Inflammatory macrophage treated with lipopolysaccharide for 4 hours (primary cell): Measurements from ENCODE around the gene SLC12A8.

Experiments used
- DNase-seq: peaks from one replicate; pipeline ENCODE4 v3.0.0-alpha.2; 2020

Gene SLC12A8

DNA sequence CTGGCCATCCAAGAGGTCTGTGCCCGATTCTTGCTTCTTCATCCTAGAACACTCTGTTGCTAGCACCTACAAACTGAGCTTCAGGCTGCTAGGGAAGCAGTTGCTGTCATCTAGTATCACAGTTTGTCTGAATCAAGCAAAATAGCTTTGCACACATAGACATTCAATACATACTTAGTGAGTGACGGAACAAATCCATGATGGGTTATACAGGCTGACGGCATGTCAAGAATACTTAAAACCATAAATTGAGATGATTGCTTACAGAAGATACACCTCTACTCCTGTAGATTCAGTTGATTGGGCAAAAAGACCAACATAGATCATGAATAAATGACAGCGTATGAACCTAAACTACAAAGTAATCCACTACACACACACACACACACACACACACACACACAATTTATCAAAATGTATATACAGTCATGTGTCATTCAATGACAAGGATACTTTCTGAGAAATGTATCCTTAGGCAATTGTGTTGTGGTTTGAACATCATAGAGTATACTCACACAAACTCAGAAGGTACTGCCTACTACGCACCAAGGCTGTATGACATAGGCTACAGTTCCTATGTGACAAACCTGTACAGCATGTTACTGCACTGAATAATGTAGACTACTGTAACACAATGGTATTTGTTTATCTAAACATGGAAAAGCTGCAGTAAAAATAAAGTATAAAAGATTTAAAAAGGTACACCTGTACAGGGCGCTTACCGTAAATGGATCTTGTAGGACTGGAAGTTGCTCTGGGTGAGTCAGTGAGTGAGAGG is 142.4 kb downstream of the SLC12A8 start:
- DNase-seq, result no peak

DNA sequence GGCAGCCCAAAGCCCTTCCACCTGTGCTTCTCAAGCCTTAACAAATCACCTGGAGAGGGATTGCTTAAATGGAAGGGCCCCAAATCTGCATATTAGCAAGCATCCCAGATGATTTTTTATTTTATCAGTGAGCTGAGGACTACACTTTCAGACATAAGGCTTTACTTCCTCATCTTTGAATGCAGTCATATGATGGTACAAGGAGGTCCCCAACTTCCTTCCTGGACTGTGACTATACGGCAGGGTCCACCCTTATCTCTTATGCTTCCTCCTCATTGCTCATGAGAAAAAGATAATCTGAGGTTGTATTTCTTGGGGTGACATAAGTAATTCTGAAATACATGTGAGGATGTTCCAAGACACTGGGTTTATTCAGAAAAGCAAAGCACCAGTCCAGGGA is 143.1 kb downstream of the SLC12A8 start:
- peak; percentile 56 for DNase-seq

- no peak for DNase-seq
Measured at GRCh38 chr3:125068265-125068664, 144.3 kb downstream of the SLC12A8 start.

- no peak for DNase-seq
Measured at GRCh38 chr3:125067225-125067624, 145.3 kb downstream of the SLC12A8 start.

GRCh38 chr3:125062904-125063618 is 149.5 kb downstream of the SLC12A8 start:
- no peak for DNase-seq

DNA sequence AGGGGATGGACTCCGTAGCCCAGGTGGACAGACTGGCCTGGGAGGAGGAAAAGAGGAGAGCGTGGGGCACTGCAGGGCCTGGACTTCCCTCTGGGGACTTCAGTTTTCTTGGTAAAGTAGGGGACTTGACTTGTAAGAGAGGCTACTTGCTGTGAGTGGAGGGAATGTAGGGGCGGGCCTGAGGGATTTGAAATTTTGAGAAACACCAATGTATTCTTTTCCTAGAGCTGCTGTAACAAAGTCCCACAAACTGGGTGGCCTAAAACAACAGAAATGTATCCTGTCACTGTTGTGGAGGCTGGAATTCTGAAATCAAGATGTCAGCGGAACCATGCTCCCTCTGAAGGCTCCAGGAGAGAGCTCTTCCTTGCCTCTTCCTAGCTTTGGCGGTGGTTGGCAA is 150.9 kb downstream of the SLC12A8 start:
- no peak for DNase-seq

GRCh38 chr3:125061170-125061569 is 151.4 kb downstream of the SLC12A8 start:
- peak; percentile 24 for DNase-seq

- DNase-seq, result peak; percentile 36
Measured at GRCh38 chr3:125059488-125060245, 152.9 kb downstream of the SLC12A8 start.

- DNase-seq, result no peak
Measured at GRCh38 chr3:125058959-125059358, 153.6 kb downstream of the SLC12A8 start.

DNA sequence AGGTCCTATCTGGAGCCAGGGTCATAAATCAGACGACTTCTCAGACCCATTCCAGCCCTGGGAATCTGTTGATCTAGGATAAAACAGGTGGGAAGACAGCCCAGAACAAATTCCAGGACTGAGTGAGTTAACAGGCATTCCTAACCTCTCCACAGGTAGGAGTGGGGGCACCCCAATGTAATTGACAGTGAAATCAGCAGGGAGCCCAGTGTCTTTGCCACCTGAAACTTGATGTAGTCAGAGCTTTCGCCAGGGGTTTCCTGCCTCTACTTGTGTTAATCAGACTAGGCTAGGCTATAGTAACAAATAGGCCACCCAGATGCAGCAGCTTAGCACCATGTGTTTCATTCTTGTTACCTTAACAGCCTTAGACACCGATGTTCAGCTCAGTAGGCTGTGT is 154.0 kb downstream of the SLC12A8 start:
- no peak for DNase-seq

DNA sequence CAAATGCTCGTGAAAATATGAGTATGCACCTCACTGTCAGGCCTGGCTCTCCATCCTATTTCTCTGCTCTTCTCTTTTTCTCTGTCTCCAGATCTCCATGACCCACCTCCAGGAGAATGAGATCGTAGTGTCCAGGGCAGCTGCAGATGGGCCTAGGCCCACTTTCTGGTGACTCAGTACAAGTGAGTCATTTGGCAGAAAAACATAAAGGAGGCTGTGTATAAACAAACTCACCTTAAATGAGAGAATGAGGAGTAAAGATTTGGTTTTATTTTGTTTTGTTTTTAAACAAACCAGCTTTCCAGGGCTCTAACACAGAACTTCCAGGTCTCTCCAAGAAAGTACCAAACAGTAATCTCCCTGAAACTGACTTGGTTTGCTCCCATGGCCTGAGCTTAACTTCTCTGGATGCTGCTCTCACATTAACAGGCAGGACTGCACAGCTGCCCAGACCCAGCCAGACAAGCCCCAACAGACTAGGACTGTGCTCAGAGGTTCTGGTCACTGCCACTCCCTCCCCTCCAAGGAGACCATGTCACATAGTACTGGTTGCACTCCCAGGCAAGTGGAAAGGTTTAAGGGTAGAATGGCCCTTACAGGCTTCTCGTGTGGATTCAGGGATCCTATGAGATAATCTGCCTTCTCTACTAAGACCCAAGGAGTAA is 155.2 kb downstream of the SLC12A8 start:
- no peak for DNase-seq

DNA sequence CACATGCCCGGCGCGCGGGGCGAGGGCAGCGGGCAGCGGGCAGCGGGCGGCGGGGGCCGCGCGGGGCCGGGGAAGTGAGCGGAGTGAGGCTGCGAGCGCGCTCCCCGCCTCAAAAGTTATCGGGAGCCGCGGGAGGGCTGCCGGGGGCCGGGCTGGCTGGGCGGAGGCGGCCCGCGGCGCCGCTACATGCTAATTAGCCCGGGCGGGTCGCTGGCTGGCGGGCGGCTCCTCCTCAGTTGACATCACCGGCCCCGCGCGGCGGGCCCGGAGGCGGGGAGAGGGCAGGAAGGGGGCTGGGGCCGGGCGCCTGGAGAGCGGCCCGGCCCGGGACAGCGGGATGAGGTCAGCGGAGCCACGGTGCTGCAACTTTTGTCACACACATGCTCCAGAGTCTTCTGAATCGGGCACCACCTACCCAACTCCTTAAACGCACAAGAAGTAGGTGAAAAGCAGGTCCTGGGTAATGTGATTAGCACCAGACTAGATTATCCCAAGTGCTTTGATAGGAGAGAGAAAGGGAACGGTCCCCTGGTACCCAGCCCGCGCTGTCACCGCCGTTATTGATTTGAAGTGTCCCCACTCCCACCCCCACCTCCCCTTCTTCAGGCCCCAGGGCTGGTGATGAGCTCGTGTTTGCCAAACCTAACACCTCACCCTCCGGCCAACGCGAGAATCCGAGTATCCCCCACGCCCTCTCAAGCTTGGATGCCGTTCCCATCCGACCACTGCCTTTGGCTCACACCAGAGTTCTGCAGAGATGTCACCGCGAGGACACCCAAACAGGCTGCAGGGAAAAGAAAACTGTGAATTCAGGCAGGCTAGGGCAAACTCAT is 156.4 kb downstream of the SLC12A8 start, which contains the start of gene HEG1:
Gene HEG1 (minus strand): TSS at position 85 of the 833 bp plus-strand sequence. CDS start 107 bp downstream, outside the sequence.
- peak; percentile 92 for DNase-seq

- DNase-seq, result no peak
Measured at GRCh38 chr3:125055331-125055912, 157.1 kb downstream of the SLC12A8 start.

GRCh38 chr3:125054449-125055329 is 157.9 kb downstream of the SLC12A8 start:
- peak; percentile 94 for DNase-seq

DNA sequence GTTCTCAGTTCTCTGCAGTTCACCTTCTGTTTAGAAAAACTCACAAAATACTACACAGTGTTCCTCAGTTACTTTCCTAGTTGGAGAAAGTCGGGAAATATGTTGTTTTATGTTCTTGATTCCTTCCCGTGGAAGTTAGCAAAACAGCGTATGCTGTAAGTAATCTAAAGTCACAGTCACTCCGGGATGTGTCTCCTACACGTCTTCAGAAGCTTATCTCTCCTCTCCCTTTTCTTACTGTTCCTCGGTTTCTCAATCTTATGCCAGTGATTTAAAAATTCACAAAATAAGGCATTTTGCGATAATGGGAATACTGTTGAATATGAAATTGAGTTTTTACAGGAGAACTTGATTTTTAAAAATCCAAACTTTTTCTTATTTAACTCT is 158.5 kb downstream of the SLC12A8 start:
- no peak for DNase-seq

- no peak for DNase-seq
Measured at GRCh38 chr3:125053304-125053699, 159.2 kb downstream of the SLC12A8 start.

DNA sequence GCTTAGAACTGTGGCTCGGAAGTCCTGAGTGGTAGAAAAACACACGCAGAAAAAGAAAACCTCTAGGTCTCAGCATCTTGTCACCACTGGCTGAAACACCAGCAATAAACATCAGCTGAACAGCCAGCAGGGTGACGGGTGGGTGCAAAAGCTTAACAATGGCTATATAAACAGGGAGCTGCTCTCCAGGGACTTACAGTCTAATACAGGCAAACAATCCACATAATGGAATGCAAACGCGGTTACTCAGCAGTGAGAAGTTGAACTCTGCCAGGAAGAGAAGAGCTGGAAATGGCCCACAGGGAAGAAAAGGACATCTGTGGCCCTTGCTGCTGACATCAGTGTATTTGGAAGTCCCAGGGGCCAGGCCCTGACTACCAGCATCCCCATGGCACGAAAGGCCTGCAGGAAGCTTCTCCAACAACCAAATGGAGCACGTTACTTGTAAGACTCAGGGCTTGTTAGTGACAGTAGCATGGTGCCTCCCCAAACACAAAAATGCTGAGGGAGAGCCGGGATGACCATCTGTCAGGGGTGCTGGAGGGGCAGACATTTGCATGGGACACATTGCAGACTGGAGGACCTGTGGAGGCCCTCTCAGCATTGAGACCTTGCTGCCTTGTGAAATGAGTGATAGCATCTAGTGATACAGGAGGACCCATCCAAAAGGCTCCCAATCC is 159.8 kb downstream of the SLC12A8 start:
- DNase-seq, result no peak

DNA sequence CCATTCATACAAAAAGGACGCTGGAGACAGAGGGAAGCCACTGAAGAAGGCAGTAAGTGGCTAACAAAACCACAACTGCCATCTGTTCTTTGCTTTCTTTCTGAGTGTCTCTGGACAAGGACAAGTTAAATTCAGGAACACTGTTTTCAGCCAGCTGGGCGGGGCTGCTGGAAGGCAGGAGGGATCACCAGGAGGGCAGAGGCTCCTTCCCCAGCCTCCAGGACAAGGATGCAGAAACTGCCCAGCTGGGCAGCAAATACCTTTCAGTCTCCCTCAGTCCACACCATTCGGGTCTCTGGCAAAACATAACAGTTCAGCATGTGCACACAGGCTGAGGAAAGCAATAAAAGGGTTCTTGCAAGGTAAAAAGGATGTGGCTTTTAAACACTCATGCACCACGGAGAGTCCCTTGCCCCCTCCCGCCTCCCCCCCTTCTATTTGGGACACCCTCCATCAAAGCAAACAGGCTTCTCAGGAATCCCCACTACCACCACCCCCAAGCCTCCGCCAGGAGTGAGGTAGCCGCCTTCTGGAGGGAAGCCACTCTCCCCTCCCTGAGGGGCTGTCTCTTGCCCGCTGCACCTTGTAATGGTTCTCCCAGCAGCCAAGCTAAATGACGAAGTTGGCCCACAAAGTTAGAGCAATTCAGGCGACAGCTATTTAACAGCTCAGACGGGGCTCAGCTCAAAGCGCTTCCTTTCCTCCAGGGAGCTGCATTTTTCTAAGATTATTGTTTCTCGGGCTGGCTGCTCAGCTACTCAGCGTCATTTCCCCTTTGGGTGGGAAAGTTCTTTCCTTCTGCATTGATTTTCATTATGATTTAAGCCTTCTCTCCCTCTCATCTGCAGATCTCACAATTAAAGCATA is 160.6 kb downstream of the SLC12A8 start:
- no peak for DNase-seq

GRCh38 chr3:125051205-125051604 is 161.3 kb downstream of the SLC12A8 start:
- no peak for DNase-seq
